IMR-90 (cell line): Measurements from ENCODE around the gene CCSER1. TPM values are rescaled to one million over a fixed set of nuclear protein-coding genes. Genes with fewer than 3 reads are reported as not detected.

Experiments used
- ATAC-seq: fragments of 200-7000 bp; cut with Tn5 transposase; 2 replicates; pipeline ENCODE4 v1.9.1; 2020; ENCODE audit warnings: low read depth, mild to moderate bottlenecking, moderate library complexity
- BruUV-seq: library from RNA; stranded (reverse); fragments of 400-500 nt; replicated peaks from 2 replicates; lab custom pipeline; 2021; lab: Mats Ljungman, UMichigan
- CTCF ChIA-PET: fragments of 300-600 bp; formaldehyde crosslinking; extraction: SDS; loops from one replicate; lab custom pipeline; 2021; ENCODE audit warnings: antibody characterized with exemption; lab: Yijun Ruan, JAX
- POLR2A ChIA-PET: fragments of 300-600 bp; sonication (Branson Sonifier 250); formaldehyde crosslinking; loops from one replicate; lab custom pipeline; 2022; ENCODE audit warnings: antibody characterized with exemption; ENCODE audit not compliant: unreplicated experiment; lab: Charles Lee
- DNase-seq: peaks from one replicate; pipeline ENCODE4 v3.0.0; 2013
- H2AFZ ChIP-seq: replicated peaks from 2 replicates; pipeline ENCODE3; 2013; ENCODE audit warnings: low read length, mild to moderate bottlenecking; ENCODE audit not compliant: poor library complexity
- H2AK5ac ChIP-seq: 2 replicates; pipeline ENCODE4 v1.6.1; 2013; ENCODE audit warnings: low read depth, low read length, inconsistent platforms
- H2AK9ac ChIP-seq: replicated peaks from 2 replicates; pipeline ENCODE3; 2013; ENCODE audit warnings: mild to moderate bottlenecking, low read depth, low read length, moderate library complexity; ENCODE audit not compliant: poor library complexity
- H2BK120ac ChIP-seq: 2 replicates; pipeline ENCODE4 v1.6.1; 2013; ENCODE audit warnings: low read depth, low read length, inconsistent platforms
- H2BK15ac ChIP-seq: 3 replicates; pipeline ENCODE4 v1.6.1; 2013; ENCODE audit warnings: low read depth, low read length, inconsistent platforms
- H2BK20ac ChIP-seq: 2 replicates; pipeline ENCODE4 v1.6.1; 2013; ENCODE audit warnings: low read depth, mild to moderate bottlenecking, inconsistent platforms, low read length, moderate library complexity
- H2BK5ac ChIP-seq: 2 replicates; pipeline ENCODE4 v1.6.1; 2013; ENCODE audit warnings: mild to moderate bottlenecking, low read depth, low read length, inconsistent platforms; ENCODE audit not compliant: poor library complexity, severe bottlenecking
- H3K14ac ChIP-seq: replicated peaks from 2 replicates; pipeline ENCODE4 v1.6.1; 2013; ENCODE audit warnings: low read depth, low read length, inconsistent platforms
- H3K18ac ChIP-seq: 2 replicates; pipeline ENCODE4 v1.6.1; 2013; ENCODE audit warnings: low read depth, low read length, control low read depth
- H3K23ac ChIP-seq: 2 replicates; pipeline ENCODE4 v1.6.1; 2013; ENCODE audit warnings: low read depth, low read length, inconsistent platforms
- H3K27ac ChIP-seq: 2 replicates; pipeline ENCODE4 v1.5.1; 2013; ENCODE audit warnings: mild to moderate bottlenecking, control low read depth, low read length; ENCODE audit not compliant: insufficient read depth
- H3K27me3 ChIP-seq: 2 replicates; pipeline ENCODE4 v1.6.1; 2013; ENCODE audit warnings: low read length; ENCODE audit not compliant: control insufficient read depth, insufficient read depth
- H3K36me3 ChIP-seq: 2 replicates; pipeline ENCODE4 v1.6.1; 2013; ENCODE audit warnings: low read length, mixed read lengths; ENCODE audit not compliant: control insufficient read depth, insufficient read depth
- H3K4ac ChIP-seq: 2 replicates; pipeline ENCODE4 v1.6.1; 2013; ENCODE audit warnings: low read depth, low read length, inconsistent platforms
- H3K4me1 ChIP-seq: 2 replicates; pipeline ENCODE4 v1.6.1; 2013; ENCODE audit warnings: low read length, mixed read lengths; ENCODE audit not compliant: control insufficient read depth, insufficient read depth
- H3K4me2 ChIP-seq: 2 replicates; pipeline ENCODE4 v1.6.1; 2013; ENCODE audit warnings: low read depth, mild to moderate bottlenecking, control low read depth, low read length, moderate library complexity
- H3K4me3 ChIP-seq: 2 replicates; pipeline ENCODE4 v1.5.1; 2013; ENCODE audit warnings: low read depth, mild to moderate bottlenecking, control low read depth, low read length, moderate library complexity; ENCODE audit not compliant: insufficient read depth
- H3K56ac ChIP-seq: 2 replicates; pipeline ENCODE4 v1.6.1; 2013; ENCODE audit warnings: low read length, inconsistent platforms; ENCODE audit not compliant: insufficient read depth; ENCODE audit errors: extremely low read depth
- H3K79me1 ChIP-seq, 2 experiments: 2 replicates each; pipeline ENCODE4 v1.6.1; 2013; ENCODE audit warnings: low read length in 2 of 2, inconsistent platforms in 1 of 2, low read depth in 1 of 2
- H3K9ac ChIP-seq: 2 replicates; pipeline ENCODE4 v1.6.1; 2013; ENCODE audit warnings: low read depth, low read length, control low read depth
- H3K9me1 ChIP-seq: 2 replicates; pipeline ENCODE4 v1.6.1; 2013; ENCODE audit warnings: low read length, inconsistent platforms; ENCODE audit not compliant: insufficient read depth
- H3K9me3 ChIP-seq: 2 replicates; pipeline ENCODE4 v1.6.1; 2013; ENCODE audit warnings: low read length; ENCODE audit not compliant: control insufficient read depth, insufficient read depth
- H4K20me1 ChIP-seq: 2 replicates; pipeline ENCODE4 v1.6.1; 2013; ENCODE audit warnings: low read length, inconsistent platforms; ENCODE audit not compliant: insufficient read depth
- H4K5ac ChIP-seq: 2 replicates; pipeline ENCODE4 v1.6.1; 2013; ENCODE audit warnings: mild to moderate bottlenecking, low read depth, low read length, control low read depth
- H4K8ac ChIP-seq, 2 experiments: 2 replicates each; pipeline ENCODE4 v1.6.1; 2013; ENCODE audit warnings: low read depth in 2 of 2, low read length in 2 of 2, control low read depth in 1 of 2, inconsistent platforms in 1 of 2
- H4K91ac ChIP-seq: 2 replicates; pipeline ENCODE4 v1.6.1; 2013; ENCODE audit warnings: low read depth, low read length, inconsistent platforms; ENCODE audit not compliant: insufficient read depth
- BHLHE40 ChIP-seq: fragments of 150-350 bp; IDR thresholded peaks from 2 replicates; pipeline ENCODE4 v1.6.1; 2016; ENCODE audit warnings: mild to moderate bottlenecking, low read depth, low read length
- CHD1 ChIP-seq: IDR thresholded peaks from 2 replicates; pipeline ENCODE4 v1.6.1; 2012; ENCODE audit warnings: low read depth, low read length, improper control_type of control experiment
- MXI1 ChIP-seq: IDR thresholded peaks from 2 replicates; pipeline ENCODE4 v1.6.1; 2012; ENCODE audit warnings: low read depth, mild to moderate bottlenecking, low read length, moderate library complexity, borderline replicate concordance
- NFE2L2 ChIP-seq: fragments of 150-350 bp; IDR thresholded peaks from 2 replicates; pipeline ENCODE4 v1.6.1; 2016; ENCODE audit warnings: low read depth, mild to moderate bottlenecking, low read length
- POLR2A ChIP-seq: IDR thresholded peaks from 2 replicates; pipeline ENCODE4 v1.6.1; 2012; ENCODE audit warnings: mild to moderate bottlenecking, low read depth, low read length
- RAD21 ChIP-seq: IDR thresholded peaks from 2 replicates; pipeline ENCODE4 v1.6.1; 2012; ENCODE audit warnings: low read length, improper control_type of control experiment
- WGBS, 2 experiments: methylation state at CpG; one replicate each; pipeline versions ENCODE4 v1.1.5 to v1.1.7; 2013; ENCODE audit warnings: missing lambda C conversion rate in 2 of 2; ENCODE audit not compliant: insufficient read length in 1 of 2; ENCODE audit errors: extremely low coverage in 2 of 2; 5-methylcytosine and 5-hydroxymethylcytosine counted together
- dilution Hi-C: fragments of 300-500 bp; cut with HindIII; formaldehyde crosslinking; loops from one replicate; pipeline ENCODE4 v1.14.3; 2018; ENCODE audit warnings: low sequenced_read_pairs; ENCODE audit not compliant: unreplicated experiment
- in situ Hi-C: fragments of 300-500 bp; cut with MboI; formaldehyde crosslinking; loops from 3 replicates; pipeline ENCODE4 v1.14.3; 2019; ENCODE audit warnings: low sequenced_read_pairs, inconsistent platforms, mixed read lengths
- intact Hi-C: fragments of 100-400 bp; cut with micrococcal nuclease; formaldehyde crosslinking; loops from 2 replicates; pipeline ENCODE4 v1.10.0; 2022
- polyA plus RNA-seq, 3 experiments: library from polyadenylated mRNA; depleted of rRNA; stranded (reverse); fragments of >200 nt; gene quantifications; 2 replicates each; pipeline ENCODE4 v1.2.3, GENCODE V29; 2012; ENCODE audit warnings: low replicate concordance in 1 of 3
- total RNA-seq: library from RNA; depleted of rRNA; stranded (reverse); fragments of >200 nt; gene quantifications from 2 replicates; pipeline ENCODE4 v1.2.3, GENCODE V29; 2012
- TF ChIP-seq, protein P1 (sequence below): fragments of 150-350 bp; IDR thresholded peaks from 2 replicates; pipeline ENCODE4 v1.6.1; 2016; ENCODE audit warnings: low read depth, mild to moderate bottlenecking, low read length, moderate library complexity, borderline replicate concordance
- TF ChIP-seq, protein P2 (sequence below): conservative IDR thresholded peaks from 2 replicates; pipeline ENCODE4 v1.5.1; 2012; ENCODE audit warnings: mild to moderate bottlenecking, low read depth, low read length, improper control_type of control experiment

Gene CCSER1
- total and polyA plus RNA-seq, 2 of the 4 experiments (the other 2 are of a cell fraction): not detected

- Histone ChIP-seq H4K8ac (no peak overlapping the region), H3K4me3 (no peak overlapping the region), H4K20me1 (no peaks in the 10 kb centered on the region), H3K9me3 (no peaks in the 10 kb centered on the region), H4K91ac (no peak overlapping the region), H3K36me3 (no peaks in the 10 kb centered on the region), H3K27me3 (no peaks in the 10 kb centered on the region), H3K27ac (no peak overlapping the region), H2AFZ (no peak overlapping the region), H4K5ac (no peak overlapping the region), H2AK5ac (no peak overlapping the region), H2BK15ac (no peak overlapping the region), H3K4me1 (no peaks in the 10 kb centered on the region), H3K18ac (no peak overlapping the region), H2BK5ac (no peak overlapping the region), H2BK20ac (no peak overlapping the region), H3K56ac (no peak overlapping the region), H3K9ac (no peak overlapping the region), H3K23ac (no peak overlapping the region), H3K4ac (no peak overlapping the region), H2AK9ac (no peak overlapping the region), H3K4me2 (no peak overlapping the region), H3K14ac (no peak overlapping the region), H3K79me1 (no peaks in the 10 kb centered on the region), H3K9me1 (no peaks in the 10 kb centered on the region), H2BK120ac (no peak overlapping the region)
- intact Hi-C loops (no loop called here), dilution Hi-C loops (no loop called here), in situ Hi-C loops (no loop called here)
- no TSS peak for BruUV-seq
- ATAC-seq: no peak
- DNase-seq: no peak
- TF ChIP-seq CHD1 (no peak), NFE2L2 (no peak), POLR2A (no peak), MXI1 (no peak), RAD21 (no peak), BHLHE40 (no peak)
- TF ChIP-seq, protein P1, sequence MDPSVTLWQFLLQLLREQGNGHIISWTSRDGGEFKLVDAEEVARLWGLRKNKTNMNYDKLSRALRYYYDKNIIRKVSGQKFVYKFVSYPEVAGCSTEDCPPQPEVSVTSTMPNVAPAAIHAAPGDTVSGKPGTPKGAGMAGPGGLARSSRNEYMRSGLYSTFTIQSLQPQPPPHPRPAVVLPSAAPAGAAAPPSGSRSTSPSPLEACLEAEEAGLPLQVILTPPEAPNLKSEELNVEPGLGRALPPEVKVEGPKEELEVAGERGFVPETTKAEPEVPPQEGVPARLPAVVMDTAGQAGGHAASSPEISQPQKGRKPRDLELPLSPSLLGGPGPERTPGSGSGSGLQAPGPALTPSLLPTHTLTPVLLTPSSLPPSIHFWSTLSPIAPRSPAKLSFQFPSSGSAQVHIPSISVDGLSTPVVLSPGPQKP: no peak
- TF ChIP-seq, protein P2, sequence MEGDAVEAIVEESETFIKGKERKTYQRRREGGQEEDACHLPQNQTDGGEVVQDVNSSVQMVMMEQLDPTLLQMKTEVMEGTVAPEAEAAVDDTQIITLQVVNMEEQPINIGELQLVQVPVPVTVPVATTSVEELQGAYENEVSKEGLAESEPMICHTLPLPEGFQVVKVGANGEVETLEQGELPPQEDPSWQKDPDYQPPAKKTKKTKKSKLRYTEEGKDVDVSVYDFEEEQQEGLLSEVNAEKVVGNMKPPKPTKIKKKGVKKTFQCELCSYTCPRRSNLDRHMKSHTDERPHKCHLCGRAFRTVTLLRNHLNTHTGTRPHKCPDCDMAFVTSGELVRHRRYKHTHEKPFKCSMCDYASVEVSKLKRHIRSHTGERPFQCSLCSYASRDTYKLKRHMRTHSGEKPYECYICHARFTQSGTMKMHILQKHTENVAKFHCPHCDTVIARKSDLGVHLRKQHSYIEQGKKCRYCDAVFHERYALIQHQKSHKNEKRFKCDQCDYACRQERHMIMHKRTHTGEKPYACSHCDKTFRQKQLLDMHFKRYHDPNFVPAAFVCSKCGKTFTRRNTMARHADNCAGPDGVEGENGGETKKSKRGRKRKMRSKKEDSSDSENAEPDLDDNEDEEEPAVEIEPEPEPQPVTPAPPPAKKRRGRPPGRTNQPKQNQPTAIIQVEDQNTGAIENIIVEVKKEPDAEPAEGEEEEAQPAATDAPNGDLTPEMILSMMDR: no peak
- ChIA-PET CTCF (no interaction called here), POLR2A (no interaction called here)
- WGBS, 2 experiments: no CpG with 5 or more reads among the region's 2 CpGs
These were observed 795.0 kb downstream of the CCSER1 start for GRCh38 chr4:90922174-90922573.
